22Rv1 (cell line): Measurements from ENCODE around the gene IGSF3.

Experiments
- H3K27ac ChIP-seq: fragments of 450-650 bp; 2 replicates; pipeline ENCODE4 v1.5.1; 2017
- CTCF ChIP-seq: fragments of 450-650 bp; IDR thresholded peaks from 2 replicates; pipeline ENCODE4 v1.5.1; 2017; ENCODE audit warnings: mild to moderate bottlenecking
- ZFX ChIP-seq: fragments of 450-650 bp; IDR thresholded peaks from 2 replicates; pipeline ENCODE4 v1.6.1; 2017; ENCODE audit warnings: antibody characterized with exemption, borderline replicate concordance

Gene IGSF3

DNA sequence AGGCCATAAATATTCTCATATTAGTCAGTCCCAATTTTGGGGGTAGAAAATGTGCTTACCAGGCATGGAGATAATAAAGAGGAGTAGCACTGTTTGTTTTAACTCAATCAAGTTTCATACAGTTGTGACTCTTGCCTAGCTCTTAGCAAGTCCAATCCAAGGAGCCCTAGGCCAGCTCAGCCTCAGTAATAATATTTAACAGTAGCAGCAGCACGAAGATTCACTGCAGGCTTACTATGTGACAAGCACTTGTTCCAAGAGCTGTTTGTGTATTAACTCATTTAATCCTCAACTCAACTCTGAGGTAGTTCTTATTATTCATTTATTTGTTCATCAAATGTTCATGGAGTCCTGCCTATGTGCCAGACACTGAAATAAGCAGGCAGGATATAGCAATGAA lies 109.0 kb downstream of the IGSF3 start:
- TF ChIP-seq ZFX = no peak
- no peak for TF ChIP-seq CTCF
- H3K27ac ChIP-seq = no peak overlapping the region

DNA sequence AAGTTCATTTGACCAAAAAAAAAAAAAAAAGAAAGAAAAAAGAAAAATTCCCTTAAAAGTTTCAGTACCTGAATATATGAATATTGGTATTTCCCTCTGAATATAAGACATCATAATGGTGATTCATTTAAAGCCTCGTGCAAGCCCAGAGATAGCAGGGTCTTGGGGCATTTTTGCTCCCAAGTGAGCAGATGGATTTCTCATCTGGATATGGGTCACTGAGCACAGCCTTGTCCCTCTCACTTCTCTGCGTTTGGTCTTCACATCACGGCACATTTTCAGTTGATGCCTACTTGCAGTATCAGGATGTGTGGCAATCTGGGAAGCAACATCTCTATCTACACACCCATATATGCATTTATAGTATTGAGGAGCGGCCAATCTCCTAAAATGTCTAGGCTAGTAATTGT lies 109.4 kb downstream of the IGSF3 start:
- TF ChIP-seq ZFX = no peak
- H3K27ac ChIP-seq = no peak overlapping the region

GRCh38 chr1:116557323-116557878 lies 110.1 kb downstream of the IGSF3 start:
- TF ChIP-seq CTCF (no peak), ZFX (no peak)
- H3K27ac ChIP-seq = no peak overlapping the region

DNA sequence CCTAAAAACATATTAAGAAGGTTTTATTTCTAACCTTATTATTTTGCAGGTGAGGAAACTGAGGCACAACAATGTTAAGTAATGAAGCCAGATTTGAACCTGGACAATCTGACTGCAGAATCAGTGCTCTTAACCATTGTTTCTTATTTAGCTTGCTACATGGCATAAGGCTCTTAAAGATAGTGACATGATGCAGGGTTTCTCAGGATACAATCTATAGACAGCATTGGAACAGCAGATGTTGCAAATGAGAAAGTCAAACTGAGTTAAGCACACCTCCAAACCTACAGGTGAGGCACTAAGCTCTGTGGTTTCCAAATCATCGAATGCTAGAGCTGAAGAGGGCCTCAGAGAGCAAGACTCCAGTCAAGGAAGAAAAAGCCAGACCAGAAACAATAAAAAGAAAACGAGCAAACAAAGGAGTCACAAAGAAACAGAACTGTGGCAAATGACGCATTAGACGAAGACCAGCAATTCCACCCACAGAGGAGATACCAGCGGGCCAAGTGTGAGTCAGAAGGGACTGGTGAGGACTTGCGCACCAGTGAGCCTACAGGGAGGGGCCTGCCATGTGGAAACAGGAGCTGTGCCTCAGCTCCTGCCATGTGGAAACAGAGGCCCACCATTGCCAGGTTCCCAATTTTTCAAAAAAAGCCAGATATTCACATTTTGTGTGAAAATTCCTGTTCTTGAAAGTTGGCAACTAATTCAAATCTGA lies 111.1 kb downstream of the IGSF3 start:
- no peak overlapping the region for H3K27ac ChIP-seq
- TF ChIP-seq CTCF = no peak
- TF ChIP-seq ZFX = no peak

DNA sequence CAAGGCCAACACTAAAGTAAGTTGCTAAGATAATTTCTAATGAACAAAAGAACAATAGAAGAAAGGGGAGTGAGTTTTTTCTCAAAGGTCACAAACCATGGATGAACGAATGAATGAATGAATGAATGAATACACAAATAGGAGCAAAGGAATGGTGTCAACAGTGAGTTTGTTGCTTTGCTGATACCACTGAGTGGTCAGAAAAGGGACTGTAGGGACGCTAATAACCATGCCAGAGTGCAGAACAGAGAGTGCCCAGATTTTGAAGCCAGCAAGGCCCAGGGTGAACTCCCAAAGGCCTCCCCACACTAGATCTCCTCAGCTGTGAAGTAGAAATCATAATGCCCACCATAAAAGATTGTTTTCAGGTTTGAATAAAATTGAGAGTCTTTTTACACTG lies 112.6 kb downstream of the IGSF3 start:
- H3K27ac ChIP-seq = no peak overlapping the region

DNA sequence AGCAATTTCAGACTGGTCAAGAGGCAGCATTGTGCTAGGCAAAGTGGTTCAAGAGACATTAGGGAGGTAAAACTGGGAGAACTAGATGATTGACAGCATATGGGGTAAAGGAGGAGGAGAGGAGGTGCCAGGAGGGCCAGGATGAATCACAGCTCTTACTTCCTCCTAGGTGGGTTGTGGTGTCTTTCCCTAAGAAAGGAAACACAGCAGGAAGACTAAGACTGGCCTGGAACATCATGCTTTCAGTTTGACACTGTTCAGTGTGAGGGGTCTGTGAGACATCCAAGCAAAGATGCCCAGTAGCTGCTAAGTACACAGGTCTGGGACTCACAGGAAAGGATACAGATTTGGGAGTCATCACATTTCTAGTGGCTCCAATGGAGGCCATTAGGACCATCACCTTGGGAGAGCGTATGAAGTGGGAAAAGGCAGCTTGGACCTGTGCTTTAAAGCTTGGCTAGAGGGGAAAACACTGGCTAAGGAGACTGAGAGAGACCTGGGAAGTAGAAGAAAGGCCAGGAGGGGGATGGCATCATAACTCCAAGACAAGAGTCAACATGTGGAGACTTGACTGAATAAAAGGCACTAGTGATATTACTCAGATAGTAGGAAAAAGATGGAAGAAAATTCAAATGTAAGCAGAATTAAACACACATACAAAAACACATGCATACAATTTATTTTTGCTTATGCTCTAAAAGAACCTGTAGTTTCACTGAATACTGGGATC lies 114.0 kb downstream of the IGSF3 start:
- TF ChIP-seq CTCF = no peak
- TF ChIP-seq ZFX = no peak
- H3K27ac ChIP-seq = no peak overlapping the region

More for the DNA sequence above, 112.6 kb downstream of the IGSF3 start:
- TF ChIP-seq CTCF (no peak), ZFX (no peak)

DNA sequence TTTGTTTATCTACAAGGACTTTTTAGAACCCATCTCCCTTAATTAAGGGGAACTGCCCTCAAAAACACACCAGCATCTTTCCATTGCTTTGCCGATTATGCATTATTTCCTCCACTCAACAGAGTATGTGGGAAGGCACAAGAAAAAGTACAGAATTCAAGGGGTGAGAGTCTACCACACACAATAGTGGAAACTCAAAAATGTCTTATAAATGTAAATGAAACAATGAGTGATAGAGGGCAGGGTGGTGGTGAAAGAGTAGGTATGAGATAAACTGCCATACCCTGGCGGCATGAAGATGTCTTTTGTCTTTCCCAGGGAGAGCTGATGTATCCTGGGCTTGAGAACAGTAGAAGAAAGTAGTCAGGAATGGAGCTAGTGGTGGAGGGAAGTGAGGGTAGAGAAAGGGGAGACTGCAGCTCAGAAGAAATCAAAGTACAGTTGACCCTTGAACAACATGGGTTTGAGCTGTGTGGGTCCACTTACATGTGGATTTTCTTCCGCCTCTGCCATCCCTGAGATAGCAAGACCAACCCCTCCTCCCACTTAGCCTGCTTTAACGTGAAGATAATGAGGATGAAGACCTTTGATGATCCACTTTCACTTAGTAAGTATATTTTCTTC lies 121.1 kb downstream of the IGSF3 start:
- H3K27ac ChIP-seq = no peak overlapping the region
- TF ChIP-seq CTCF (no peak), ZFX (no peak)
